Spleen (tissue), 7 donors: ENCODE measurements around the gene NDST3.

Source experiments
- CTCF ChIP-seq, 11 experiments: fragments of 200-600 bp in 7 of 11; fragments of 450-650 bp in 4 of 11; sonication (generic) in 4 of 11; IDR thresholded peaks in 8 of 11; conservative IDR thresholded peaks in 3 of 11; 1 replicate in 7 of 11; 2 replicates in 4 of 11; pipeline versions ENCODE4 v1.4.0 to v1.8.0; 2016 to 2021; ENCODE audit warnings: antibody characterized with exemption in 11 of 11, inconsistent platforms in 4 of 11, mild to moderate bottlenecking in 1 of 11
- POLR2A ChIP-seq, 3 donors: fragments of 450-650 bp; IDR thresholded peaks; one replicate each; pipeline ENCODE4 v1.5.1; 2017; ENCODE audit warnings: antibody characterized with exemption in 3 of 3, mild to moderate bottlenecking in 1 of 3
- POLR2AphosphoS5 ChIP-seq, 3 donors: sonication (generic); formaldehyde crosslinking; IDR thresholded peaks; one replicate each; pipeline ENCODE4 v1.5.1; 2017; ENCODE audit warnings: antibody characterized with exemption in 3 of 3
- donor health status: DM: no; HTN: no; CAD: no; lungs with moderate emphysema.
- donor health status: DM: no; HTN: no; CAD: no.
- donor health status: DM: no; HTN: no; CAD: no.

- TF ChIP-seq POLR2AphosphoS5 (IDR thresholded peaks at IDR 0.05) (no peak), CTCF (IDR thresholded peaks at IDR 0.05 in 8 of 11, conservative IDR thresholded peaks at IDR 0.05 in 3 of 11) (no peak), POLR2A (IDR thresholded peaks at IDR 0.05) (no peak)
These were observed 107.0 kb downstream of the NDST3 start for GRCh38 chr4:118141240-118141639.
